Measurements from ENCODE around the gene CLTCL1. TPM values are rescaled to one million over a fixed set of nuclear protein-coding genes. Genes with fewer than 3 reads are reported as not detected.

Gene CLTCL1
- total and polyA plus RNA-seq, 4 donors: 12.3 to 20.9 (median 15.7) TPM

- WGBS (ENCODE audit: insufficient coverage): 37% methylated on average over 15 of the region's 15 CpGs
- peaks cover 44% of the 10 kb centered on the region for H3K4me1 ChIP-seq (ENCODE audit: control insufficient read depth, insufficient read depth, low read length)
- peaks cover 54% of the 10 kb centered on the region for H3K36me3 ChIP-seq (ENCODE audit: control insufficient read depth, insufficient read depth, low read length)
- H3K27ac ChIP-seq (ENCODE audit: low read depth, low read length): peak overlapping the region; percentile 80
- H3K4me3 ChIP-seq (ENCODE audit: low read depth, low read length): peak overlapping the region; percentile 51
- no peaks in the 10 kb centered on the region for H3K27me3 ChIP-seq (ENCODE audit: control insufficient read depth, insufficient read depth, low read length)
- peak in 4 of 6 donors; percentile 48 to 87 (median 68) for DNase-seq (ENCODE audit: low read depth in 4 of 6, low spot score in 6 of 6)
- no peaks in the 10 kb centered on the region for H3K9me3 ChIP-seq (ENCODE audit: control insufficient read depth, insufficient read depth, low read length)
These were observed 111.9 kb downstream of the CLTCL1 start for GRCh38 chr22:19179497-19180048.

DNA sequence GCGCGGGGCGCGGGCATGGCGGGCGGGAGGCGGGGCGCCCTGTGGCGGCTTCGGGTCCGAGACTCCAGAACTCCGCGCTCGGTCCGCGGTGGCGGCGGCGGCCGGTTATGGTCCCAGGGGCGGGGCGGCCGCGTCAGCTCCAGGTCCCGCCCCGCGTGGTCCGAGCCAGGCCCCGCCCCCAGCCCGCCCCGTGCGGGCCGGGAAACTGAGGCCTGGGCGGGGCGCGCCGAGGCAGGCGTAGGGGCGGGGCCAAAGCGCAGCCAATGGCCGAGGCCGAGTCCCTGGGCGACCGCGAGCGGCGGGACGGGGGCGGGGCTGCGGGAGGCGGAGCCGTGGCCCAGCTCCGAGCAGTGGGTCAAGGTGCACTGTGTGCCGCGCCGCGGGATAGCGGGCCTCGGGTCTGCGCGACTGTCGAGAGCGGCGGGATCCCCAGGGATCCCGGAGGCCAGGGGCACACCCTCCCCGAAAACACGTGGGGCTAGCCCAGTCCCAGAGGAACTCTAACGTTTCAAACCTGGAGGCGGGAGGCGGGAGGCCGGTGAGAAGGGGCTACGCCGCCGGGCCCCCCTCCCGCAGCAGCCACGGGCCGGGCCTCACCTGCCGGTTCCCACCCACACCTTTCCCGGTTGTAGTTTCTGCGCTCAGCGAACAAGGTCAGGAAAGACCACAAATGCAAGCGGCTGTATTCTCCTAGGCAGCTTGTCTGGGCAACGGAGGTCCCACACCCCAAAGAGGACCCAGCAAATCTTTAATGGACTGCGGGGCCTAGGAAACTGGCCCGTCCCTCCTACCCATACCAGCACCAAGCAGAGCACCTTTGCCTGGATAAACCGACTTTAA, 112.6 kb downstream of the CLTCL1 start, which contains the start of gene SLC25A1:
Gene SLC25A1, minus strand, starts transcription at position 80 of the 840 bp plus-strand sequence. Its CDS starts 63 bp downstream, at position 17.
- Histone ChIP-seq H3K27ac (ENCODE audit: low read depth, low read length) (peak within 1 kb of the TSS; percentile 80), H3K4me1 (ENCODE audit: control insufficient read depth, insufficient read depth, low read length) (peaks cover 50% of the 10 kb centered on the region), H3K36me3 (ENCODE audit: control insufficient read depth, insufficient read depth, low read length) (peaks cover 57% of the 10 kb centered on the region), H3K27me3 (ENCODE audit: control insufficient read depth, insufficient read depth, low read length) (no peaks in the 10 kb centered on the region), H3K9me3 (ENCODE audit: control insufficient read depth, insufficient read depth, low read length) (no peaks in the 10 kb centered on the region), H3K4me3 (ENCODE audit: low read depth, low read length) (peak within 1 kb of the TSS; percentile 51)
- under 1% methylated on average over 86 of the region's 86 CpGs for WGBS (ENCODE audit: insufficient coverage)
- DNase-seq (ENCODE audit: low read depth in 4 of 6, low spot score in 6 of 6): peak; percentile 72 to 96 (median 87)

DNA sequence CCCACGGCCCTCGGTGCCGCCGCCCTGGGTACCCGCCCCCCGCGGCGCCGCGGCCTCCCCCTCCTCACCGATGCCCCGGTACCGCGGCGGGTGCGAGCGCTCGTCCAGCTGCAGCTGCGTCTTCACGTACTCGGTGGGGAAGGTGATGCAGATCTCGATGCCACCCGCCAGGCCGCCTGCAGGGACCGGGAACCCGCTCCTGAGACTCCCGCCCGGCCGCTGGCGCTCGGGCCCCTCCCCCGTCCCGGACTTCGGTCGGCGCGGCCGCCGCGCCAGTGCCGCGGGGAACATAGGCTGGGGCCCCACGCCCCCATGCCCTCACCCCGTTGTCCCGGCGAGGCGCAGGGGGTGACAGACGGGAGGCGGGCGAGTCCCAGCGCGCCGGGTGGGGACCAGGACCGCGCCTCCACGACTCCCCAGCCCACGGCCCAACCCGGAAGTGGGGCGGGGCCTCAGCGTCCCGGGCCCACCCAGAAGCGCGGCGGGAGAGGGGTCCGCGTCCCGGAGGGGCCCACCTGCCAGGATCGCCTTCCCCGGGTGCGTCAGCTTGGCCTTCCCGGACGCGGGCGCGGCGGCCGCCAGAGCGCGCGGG, 113.4 kb downstream of the CLTCL1 start:
- Histone ChIP-seq H3K4me1 (ENCODE audit: control insufficient read depth, insufficient read depth, low read length) (peaks cover 58% of the 10 kb centered on the region), H3K27ac (ENCODE audit: low read depth, low read length) (no peak overlapping the region)
- WGBS (ENCODE audit: insufficient coverage): 0% methylated on average over 80 of the region's 80 CpGs

DNA sequence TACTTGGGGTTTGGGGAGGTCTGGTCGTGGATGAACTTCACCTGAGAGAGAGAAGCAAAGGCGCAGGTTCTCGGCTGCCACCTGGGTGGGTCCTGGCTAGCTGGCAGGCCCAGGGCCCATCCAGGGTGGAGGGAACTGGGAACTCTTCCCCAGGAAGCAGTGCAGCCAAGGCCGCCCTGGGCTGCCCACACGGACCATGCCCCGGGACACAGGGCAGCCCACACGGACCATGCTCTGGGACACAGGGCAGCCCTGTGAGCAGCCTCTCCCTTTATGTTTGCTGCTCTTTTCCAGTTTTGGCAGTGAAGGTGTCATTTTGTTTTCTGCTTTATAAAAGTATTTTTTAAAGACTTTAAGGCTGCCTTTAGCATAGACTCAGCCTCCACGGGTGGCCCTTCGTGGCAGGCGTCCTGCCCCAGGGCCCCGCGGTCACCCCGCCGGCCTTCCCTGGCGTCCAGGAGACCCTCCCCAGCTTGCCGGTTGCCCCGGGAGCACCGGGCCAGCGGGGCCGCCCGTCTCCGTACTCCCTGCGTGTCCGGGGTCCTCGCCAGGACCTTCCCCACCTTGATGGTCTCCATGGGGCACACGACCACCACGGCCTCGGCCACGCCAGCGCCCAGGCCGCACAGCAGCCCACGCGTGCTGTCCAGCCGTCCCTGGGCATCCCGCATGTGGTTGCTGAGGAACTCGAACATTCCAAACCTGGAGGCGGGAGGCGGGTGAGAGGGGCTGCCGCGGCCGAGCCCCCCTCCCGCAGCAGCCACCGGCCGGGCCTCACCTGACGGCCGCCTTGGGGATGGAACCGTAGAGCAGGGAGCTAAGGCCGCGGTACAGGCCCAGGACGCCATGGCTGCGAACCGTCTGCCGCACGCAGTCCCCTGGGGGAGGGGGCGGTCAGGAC, 114.1 kb downstream of the CLTCL1 start:
- H3K9me3 ChIP-seq (ENCODE audit: control insufficient read depth, insufficient read depth, low read length): no peaks in the 10 kb centered on the region
- 23% methylated on average over 55 of the region's 55 CpGs for WGBS (ENCODE audit: insufficient coverage)
- peaks cover 65% of the 10 kb centered on the region for H3K4me1 ChIP-seq (ENCODE audit: control insufficient read depth, insufficient read depth, low read length)
- no peaks in the 10 kb centered on the region for H3K27me3 ChIP-seq (ENCODE audit: control insufficient read depth, insufficient read depth, low read length)
- H3K27ac ChIP-seq (ENCODE audit: low read depth, low read length): no peak overlapping the region
- H3K4me3 ChIP-seq (ENCODE audit: low read depth, low read length): peak overlapping the region; percentile 43
- peaks cover 55% of the 10 kb centered on the region for H3K36me3 ChIP-seq (ENCODE audit: control insufficient read depth, insufficient read depth, low read length)
- DNase-seq (ENCODE audit: low read depth in 4 of 6, low spot score in 6 of 6): no peak

More for the DNA sequence above, 113.4 kb downstream of the CLTCL1 start:
- Histone ChIP-seq H3K36me3 (ENCODE audit: control insufficient read depth, insufficient read depth, low read length) (peaks cover 57% of the 10 kb centered on the region), H3K9me3 (ENCODE audit: control insufficient read depth, insufficient read depth, low read length) (no peaks in the 10 kb centered on the region), H3K27me3 (ENCODE audit: control insufficient read depth, insufficient read depth, low read length) (no peaks in the 10 kb centered on the region), H3K4me3 (ENCODE audit: low read depth, low read length) (peak overlapping the region; percentile 43)
- DNase-seq (ENCODE audit: low read depth in 4 of 6, low spot score in 6 of 6): peak in 3 of 6 donors; percentile 19 to 79 (median 20)

DNA sequence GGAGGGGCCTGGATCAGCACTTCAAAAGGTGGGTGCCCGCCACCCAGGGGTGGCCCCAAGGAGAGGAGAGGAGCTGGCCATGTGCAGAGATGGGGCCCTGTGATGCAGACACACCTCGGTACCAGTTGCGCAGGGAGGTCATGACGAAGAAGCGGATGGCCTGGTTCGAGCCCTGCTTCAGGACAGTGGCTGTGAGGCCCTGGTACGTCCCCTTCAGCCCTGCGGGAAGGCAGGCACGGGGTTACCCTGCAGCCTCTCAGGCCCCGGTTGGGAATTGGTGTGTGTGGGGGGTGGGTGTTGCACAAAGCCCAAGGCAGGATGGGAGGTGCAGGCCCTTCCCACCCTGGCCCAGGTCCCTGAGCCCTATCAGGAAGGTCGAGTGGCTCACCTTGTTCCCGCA, 114.8 kb downstream of the CLTCL1 start:
- WGBS (ENCODE audit: insufficient coverage): 78% methylated on average over 11 of the region's 12 CpGs
- H3K27ac ChIP-seq (ENCODE audit: low read depth, low read length): no peak overlapping the region
- peaks cover 53% of the 10 kb centered on the region for H3K36me3 ChIP-seq (ENCODE audit: control insufficient read depth, insufficient read depth, low read length)
- no peak for DNase-seq (ENCODE audit: low read depth in 4 of 6, low spot score in 6 of 6)
- H3K9me3 ChIP-seq (ENCODE audit: control insufficient read depth, insufficient read depth, low read length): no peaks in the 10 kb centered on the region
- peaks cover 72% of the 10 kb centered on the region for H3K4me1 ChIP-seq (ENCODE audit: control insufficient read depth, insufficient read depth, low read length)
- H3K27me3 ChIP-seq (ENCODE audit: control insufficient read depth, insufficient read depth, low read length): no peaks in the 10 kb centered on the region
- no peak overlapping the region for H3K4me3 ChIP-seq (ENCODE audit: low read depth, low read length)

DNA sequence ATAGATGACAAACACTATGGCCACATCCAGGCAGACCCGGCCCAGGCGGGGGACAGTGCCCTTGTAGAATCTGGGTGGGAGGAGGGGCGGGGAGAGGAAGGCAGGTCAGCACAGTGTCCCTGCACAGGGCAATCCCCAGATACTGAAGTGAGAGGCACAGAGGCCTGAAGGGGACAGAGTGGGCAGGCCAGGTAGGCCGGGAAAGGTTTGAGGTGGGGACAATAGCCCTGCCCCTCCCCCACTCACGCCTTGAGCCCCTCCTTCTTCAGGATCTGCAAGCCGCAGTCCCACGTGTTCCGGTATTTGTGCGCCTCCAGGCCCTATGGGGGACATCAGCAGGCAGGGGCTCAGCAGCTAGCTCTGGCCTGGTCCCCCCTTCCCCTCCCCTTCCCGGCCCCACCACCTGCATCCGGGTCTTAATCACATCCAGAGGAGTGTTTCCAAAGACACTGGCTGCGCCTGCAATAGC, 115.3 kb downstream of the CLTCL1 start:
- H3K4me1 ChIP-seq (ENCODE audit: control insufficient read depth, insufficient read depth, low read length): peaks cover 73% of the 10 kb centered on the region
- H3K9me3 ChIP-seq (ENCODE audit: control insufficient read depth, insufficient read depth, low read length): no peaks in the 10 kb centered on the region
- no peak overlapping the region for H3K4me3 ChIP-seq (ENCODE audit: low read depth, low read length)
- no peak overlapping the region for H3K27ac ChIP-seq (ENCODE audit: low read depth, low read length)
- 60% methylated on average over 9 of the region's 12 CpGs for WGBS (ENCODE audit: insufficient coverage)
- no peaks in the 10 kb centered on the region for H3K27me3 ChIP-seq (ENCODE audit: control insufficient read depth, insufficient read depth, low read length)
- peak in 1 of 6 donors; percentile 8 for DNase-seq (ENCODE audit: low read depth in 4 of 6, low spot score in 6 of 6)
- H3K36me3 ChIP-seq (ENCODE audit: control insufficient read depth, insufficient read depth, low read length): peaks cover 53% of the 10 kb centered on the region

DNA sequence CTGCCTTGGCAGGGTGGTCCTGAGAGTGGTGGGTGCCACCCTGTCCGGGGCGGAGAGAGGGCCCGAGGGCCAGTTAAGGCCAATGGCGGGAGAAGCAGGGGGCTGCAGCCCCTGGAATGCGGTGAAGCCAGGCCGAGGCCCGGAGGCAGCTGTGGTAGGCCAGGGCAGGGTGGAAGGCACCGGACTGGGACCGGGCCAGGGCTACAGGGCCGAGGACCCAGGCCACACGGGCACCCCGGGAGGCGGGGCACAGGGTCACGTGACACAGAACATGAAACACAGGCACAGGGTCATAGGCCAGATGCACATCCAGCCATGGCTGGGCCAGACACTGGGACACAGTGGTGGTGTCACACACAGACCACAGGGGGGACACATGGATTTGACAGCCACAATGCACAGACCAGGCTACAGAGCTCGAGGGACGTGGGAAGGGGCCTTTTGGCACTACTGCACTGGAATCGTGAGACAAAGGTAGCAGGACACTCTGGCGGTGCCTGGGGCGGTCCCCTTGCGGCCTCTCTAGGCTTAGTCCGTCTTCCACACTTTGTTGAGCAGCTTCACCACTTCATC, 115.8 kb downstream of the CLTCL1 start:
- peaks cover 53% of the 10 kb centered on the region for H3K36me3 ChIP-seq (ENCODE audit: control insufficient read depth, insufficient read depth, low read length)
- no peak overlapping the region for H3K27ac ChIP-seq (ENCODE audit: low read depth, low read length)
- no peaks in the 10 kb centered on the region for H3K9me3 ChIP-seq (ENCODE audit: control insufficient read depth, insufficient read depth, low read length)
- DNase-seq (ENCODE audit: low read depth in 4 of 6, low spot score in 6 of 6): no peak
- H3K4me3 ChIP-seq (ENCODE audit: low read depth, low read length): no peak overlapping the region
- 78% methylated on average over 20 of the region's 21 CpGs for WGBS (ENCODE audit: insufficient coverage)
- no peaks in the 10 kb centered on the region for H3K27me3 ChIP-seq (ENCODE audit: control insufficient read depth, insufficient read depth, low read length)
- H3K4me1 ChIP-seq (ENCODE audit: control insufficient read depth, insufficient read depth, low read length): peaks cover 78% of the 10 kb centered on the region

DNA sequence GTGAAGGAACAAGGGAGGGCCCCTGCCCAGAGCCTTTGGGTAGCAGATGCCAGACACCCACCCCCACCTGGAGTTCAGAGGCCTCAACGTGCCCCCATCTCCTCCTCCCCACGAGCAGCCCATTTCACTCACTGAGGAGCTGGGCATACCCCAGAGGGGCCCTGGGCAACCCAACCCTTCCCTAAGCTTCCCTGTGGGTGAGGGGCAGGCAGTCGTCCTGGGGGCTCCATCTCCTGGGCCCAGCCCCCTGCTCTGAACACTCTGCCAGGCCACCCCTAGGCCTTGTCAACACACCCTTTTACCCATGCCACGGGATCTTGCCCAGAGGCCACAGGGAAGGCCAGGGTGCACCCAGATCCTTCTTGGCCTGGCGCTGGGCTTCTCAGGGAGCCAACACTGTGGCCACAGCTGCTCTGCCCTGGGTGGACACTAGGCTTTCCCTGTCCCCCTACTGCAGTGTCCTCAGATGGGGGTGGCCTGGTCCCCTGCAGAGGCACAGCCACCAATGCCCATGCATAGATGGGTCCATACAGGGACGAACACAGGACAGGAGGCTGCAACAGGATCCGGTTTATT, 116.4 kb downstream of the CLTCL1 start:
- DNase-seq (ENCODE audit: low read depth in 4 of 6, low spot score in 6 of 6): no peak
- no peak overlapping the region for H3K27ac ChIP-seq (ENCODE audit: low read depth, low read length)
- peaks cover 84% of the 10 kb centered on the region for H3K4me1 ChIP-seq (ENCODE audit: control insufficient read depth, insufficient read depth, low read length)
- peaks cover 51% of the 10 kb centered on the region for H3K36me3 ChIP-seq (ENCODE audit: control insufficient read depth, insufficient read depth, low read length)
- H3K9me3 ChIP-seq (ENCODE audit: control insufficient read depth, insufficient read depth, low read length): no peaks in the 10 kb centered on the region
- WGBS (ENCODE audit: insufficient coverage): 84% methylated on average over 7 of the region's 7 CpGs
- H3K4me3 ChIP-seq (ENCODE audit: low read depth, low read length): no peak overlapping the region
- peaks cover 3% of the 10 kb centered on the region for H3K27me3 ChIP-seq (ENCODE audit: control insufficient read depth, insufficient read depth, low read length)

Measured in spinal cord (tissue), 10 donors.